ENCODE measurements around the gene LPIN1. TPM values are rescaled to one million over a fixed set of nuclear protein-coding genes. Genes with fewer than 3 reads are reported as not detected.

LPIN1 gene
- total RNA-seq, 2 donors from 2014 or later = 15.0 to 47.5 TPM

DNA sequence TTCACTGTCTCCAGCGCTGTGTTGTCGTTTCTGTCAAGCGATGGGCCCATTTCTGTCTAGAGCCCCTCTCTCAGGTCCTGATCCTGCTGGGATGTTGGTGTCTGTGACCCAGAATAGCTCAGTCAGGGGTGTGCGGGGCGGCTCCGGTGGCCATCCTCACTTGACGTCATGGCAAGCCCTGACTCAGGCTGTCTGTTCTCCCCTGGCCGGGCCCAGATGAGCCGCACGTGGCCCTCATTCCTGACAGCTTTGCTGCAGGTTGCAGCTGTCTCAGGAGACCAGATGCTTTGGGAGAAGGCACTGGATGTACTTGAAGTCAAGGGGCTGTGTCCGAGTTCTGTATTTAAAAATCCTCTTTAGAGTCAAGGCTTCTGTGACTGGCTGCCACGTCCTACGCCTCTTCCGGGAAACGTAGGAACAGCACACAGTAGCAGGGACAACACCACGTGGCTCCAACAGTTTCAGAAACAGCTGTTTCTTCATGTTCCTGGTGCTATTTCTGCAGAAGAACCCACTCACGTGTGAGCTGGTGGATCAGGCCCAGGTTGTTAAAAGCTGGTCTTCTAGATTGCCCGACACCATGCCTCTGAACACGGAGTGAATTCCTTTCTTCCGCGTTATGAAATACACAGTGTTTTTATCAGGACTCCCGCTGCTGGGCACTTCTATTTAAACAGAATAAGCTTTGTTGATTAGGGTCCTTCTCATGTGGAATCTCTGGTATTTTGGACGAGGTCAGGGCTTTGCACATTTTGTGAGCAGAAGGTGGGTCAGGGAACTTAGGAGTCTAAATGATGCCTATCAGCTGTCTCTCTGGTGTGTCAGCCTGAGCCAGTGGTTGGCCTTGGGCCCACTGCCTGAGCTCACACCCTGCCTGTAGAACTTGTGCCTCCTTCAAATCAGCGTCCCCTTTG lies 48.2 kb upstream of the LPIN1 start:
- H3K27ac ChIP-seq = peak overlapping the region in 3 of 4 donors; percentile 7 to 49 (median 27)

GRCh38 chr2:11699686-11700670 lies 46.5 kb upstream of the LPIN1 start:
- ATAC-seq = no peak
- DNase-seq = no peak
- TF ChIP-seq POLR2A (IDR thresholded peaks at IDR 0.05) = no peak
- TF ChIP-seq, protein P1, sequence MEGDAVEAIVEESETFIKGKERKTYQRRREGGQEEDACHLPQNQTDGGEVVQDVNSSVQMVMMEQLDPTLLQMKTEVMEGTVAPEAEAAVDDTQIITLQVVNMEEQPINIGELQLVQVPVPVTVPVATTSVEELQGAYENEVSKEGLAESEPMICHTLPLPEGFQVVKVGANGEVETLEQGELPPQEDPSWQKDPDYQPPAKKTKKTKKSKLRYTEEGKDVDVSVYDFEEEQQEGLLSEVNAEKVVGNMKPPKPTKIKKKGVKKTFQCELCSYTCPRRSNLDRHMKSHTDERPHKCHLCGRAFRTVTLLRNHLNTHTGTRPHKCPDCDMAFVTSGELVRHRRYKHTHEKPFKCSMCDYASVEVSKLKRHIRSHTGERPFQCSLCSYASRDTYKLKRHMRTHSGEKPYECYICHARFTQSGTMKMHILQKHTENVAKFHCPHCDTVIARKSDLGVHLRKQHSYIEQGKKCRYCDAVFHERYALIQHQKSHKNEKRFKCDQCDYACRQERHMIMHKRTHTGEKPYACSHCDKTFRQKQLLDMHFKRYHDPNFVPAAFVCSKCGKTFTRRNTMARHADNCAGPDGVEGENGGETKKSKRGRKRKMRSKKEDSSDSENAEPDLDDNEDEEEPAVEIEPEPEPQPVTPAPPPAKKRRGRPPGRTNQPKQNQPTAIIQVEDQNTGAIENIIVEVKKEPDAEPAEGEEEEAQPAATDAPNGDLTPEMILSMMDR (IDR thresholded peaks at IDR 0.05) = no peak
- intact Hi-C loops (cut with DNase I) = loop anchor here (5.0 kb wide), 1 partner anchor 37 kb away; no protein-coding TSS in a partner anchor
- Histone ChIP-seq H3K27me3 (no peaks in the 10 kb centered on the region), H3K9me3 (no peaks in the 10 kb centered on the region), H3K27ac (no peak overlapping the region), H3K4me3 (no peak overlapping the region), H3K36me3 (replicated peaks in 1 of 2; ENCODE audit: insufficient read depth in 1 of 2, low read depth in 2 of 2) (no peaks in the 10 kb centered on the region), H3K4me1 (peaks cover 5% of the 10 kb centered on the region)
- WGBS, 2 donors = 73 to 75% methylated on average over 9 of the region's 9 CpGs

More for the DNA sequence above, 48.2 kb upstream of the LPIN1 start:
- WGBS, 2 donors = 59 to 64% methylated on average over 14 to 24 of the region's 24 CpGs
- Histone ChIP-seq H3K27me3 (no peaks in the 10 kb centered on the region), H3K36me3 (replicated peaks in 1 of 2; ENCODE audit: insufficient read depth in 1 of 2, low read depth in 2 of 2) (no peaks in the 10 kb centered on the region), H3K9me3 (no peaks in the 10 kb centered on the region), H3K4me1 (peaks cover 8% of the 10 kb centered on the region), H3K4me3 (no peak overlapping the region)
- peak; percentile 26 to 60 (median 37) for DNase-seq
- ATAC-seq = peak; percentile 43
- no peak for TF ChIP-seq POLR2A (IDR thresholded peaks at IDR 0.05)
- TF ChIP-seq, protein P1 (IDR thresholded peaks at IDR 0.05) = no peak
- intact Hi-C loops (cut with DNase I) = loop anchor here (5.0 kb wide), 1 partner anchor 39 kb away; no protein-coding TSS in a partner anchor

- Histone ChIP-seq H3K4me1 (peaks cover 5% of the 10 kb centered on the region), H3K27me3 (no peaks in the 10 kb centered on the region), H3K27ac (no peak overlapping the region), H3K9me3 (no peaks in the 10 kb centered on the region), H3K36me3 (replicated peaks in 1 of 2; ENCODE audit: insufficient read depth in 1 of 2, low read depth in 2 of 2) (no peaks in the 10 kb centered on the region), H3K4me3 (no peak overlapping the region)
- DNase-seq = no peak
- TF ChIP-seq, protein P1 (IDR thresholded peaks at IDR 0.05) = no peak
- no peak for TF ChIP-seq POLR2A (IDR thresholded peaks at IDR 0.05)
- intact Hi-C loops (cut with DNase I) = no loop called here
- WGBS, 2 donors = 91 to 94% methylated on average over 5 of the region's 5 CpGs
- ATAC-seq = no peak
Measured at GRCh38 chr2:11701206-11701605, 45.2 kb upstream of the LPIN1 start.

DNA sequence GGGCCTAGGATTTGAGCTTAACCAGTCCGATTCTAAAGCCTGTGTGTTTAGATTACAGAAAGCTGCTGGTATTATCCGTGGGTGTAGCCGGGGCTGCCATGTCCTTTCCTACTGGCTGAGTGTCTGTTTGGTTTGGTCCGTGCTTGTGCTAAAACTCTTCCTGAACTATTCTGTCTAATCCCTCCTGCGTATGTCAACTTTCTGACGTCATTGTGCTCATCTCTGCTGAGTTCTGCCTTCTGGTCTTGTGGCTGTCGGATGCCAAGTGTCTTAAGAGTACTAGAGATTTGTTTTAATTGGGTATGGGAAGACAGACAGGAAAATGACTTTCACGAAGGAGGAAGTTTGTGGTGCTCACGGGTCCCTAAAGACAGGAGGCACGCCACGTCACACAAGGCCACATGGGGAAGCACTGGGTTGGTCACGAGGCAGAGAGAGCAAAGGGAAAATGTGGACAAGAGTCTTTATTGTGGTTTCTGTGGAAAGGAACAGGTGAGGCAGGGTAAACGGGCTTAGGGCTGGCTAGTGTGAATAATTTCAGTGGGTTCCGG lies 44.6 kb upstream of the LPIN1 start:
- Histone ChIP-seq H3K4me1 (peaks cover 5% of the 10 kb centered on the region), H3K4me3 (no peak overlapping the region), H3K27ac (peak overlapping the region in 1 of 4 donors; percentile 17), H3K9me3 (no peaks in the 10 kb centered on the region), H3K36me3 (replicated peaks in 1 of 2; ENCODE audit: insufficient read depth in 1 of 2, low read depth in 2 of 2) (no peaks in the 10 kb centered on the region), H3K27me3 (no peaks in the 10 kb centered on the region)
- WGBS, 2 donors = 65 to 73% methylated on average over 14 of the region's 14 CpGs
- ATAC-seq = no peak
- peak in 1 of 3 donors; percentile 31 for TF ChIP-seq POLR2A (IDR thresholded peaks at IDR 0.05)
- TF ChIP-seq, protein P1 (IDR thresholded peaks at IDR 0.05) = no peak
- peak in 1 of 4 donors; percentile 67 for DNase-seq
- intact Hi-C loops (cut with DNase I) = no loop called here
